OCI-LY1 (cell line): ENCODE measurements around the gene SLIT3.

Source experiments
- H2AFZ ChIP-seq: fragments of 200-600 bp; sonication (generic), shearing (Covaris generic); 2 replicates; pipeline ENCODE4 v1.6.0; 2014; ENCODE audit warnings: antibody characterized with exemption, mild to moderate bottlenecking, low read length
- H3F3A ChIP-seq: fragments of 200-600 bp; sonication (generic), shearing (Covaris generic); 2 replicates; pipeline ENCODE4 v1.6.0; 2014; ENCODE audit warnings: mild to moderate bottlenecking, antibody characterized with exemption, low read length, moderate library complexity; ENCODE audit not compliant: insufficient read depth
- H3K27ac ChIP-seq: fragments of 200-600 bp; sonication (generic); 2 replicates; pipeline ENCODE4 v1.5.1; 2014; ENCODE audit warnings: low read length, mixed run types, mild to moderate bottlenecking, low read depth; ENCODE audit not compliant: poor library complexity, severe bottlenecking
- H3K27me3 ChIP-seq: fragments of 200-600 bp; sonication (generic); 2 replicates; pipeline ENCODE4 v1.6.0; 2014; ENCODE audit warnings: antibody characterized with exemption, mild to moderate bottlenecking, low read length, moderate library complexity; ENCODE audit not compliant: insufficient read depth
- H3K36me3 ChIP-seq: fragments of 200-600 bp; sonication (generic); 2 replicates; pipeline ENCODE4 v1.6.1; 2014; ENCODE audit warnings: mild to moderate bottlenecking, antibody characterized with exemption, low read length, moderate library complexity, mixed read lengths; ENCODE audit not compliant: insufficient read depth
- H3K4me1 ChIP-seq: fragments of 200-600 bp; sonication (generic); 2 replicates; pipeline ENCODE4 v1.5.1; 2014; ENCODE audit warnings: mild to moderate bottlenecking, low read length, moderate library complexity; ENCODE audit not compliant: insufficient read depth, severe bottlenecking
- H3K4me2 ChIP-seq: fragments of 200-600 bp; sonication (generic), shearing (Covaris generic); 2 replicates; pipeline ENCODE4 v1.6.1; 2014; ENCODE audit warnings: low read length
- H3K4me3 ChIP-seq: fragments of 200-600 bp; sonication (generic); 2 replicates; pipeline ENCODE4 v1.5.1; 2014; ENCODE audit warnings: low read length, low read depth, mild to moderate bottlenecking, mixed read lengths; ENCODE audit not compliant: poor library complexity, severe bottlenecking
- H3K79me2 ChIP-seq: fragments of 200-600 bp; shearing (Covaris generic); 2 replicates; pipeline ENCODE4 v1.6.1; 2016; ENCODE audit warnings: mixed run types, low read length, mixed read lengths; ENCODE audit not compliant: insufficient read depth
- H3K9ac ChIP-seq: fragments of 200-600 bp; sonication (generic), shearing (Covaris generic); 2 replicates; pipeline ENCODE4 v1.6.1; 2014; ENCODE audit warnings: mild to moderate bottlenecking, low read length, mixed read lengths
- H3K9me2 ChIP-seq: fragments of 200-600 bp; sonication (generic), shearing (Covaris generic); 2 replicates; pipeline ENCODE4 v1.6.1; 2014; ENCODE audit warnings: low read depth, mild to moderate bottlenecking, low read length, mixed read lengths
- H3K9me3 ChIP-seq: fragments of 200-600 bp; shearing (Covaris generic); 2 replicates; pipeline ENCODE4 v1.6.1; 2014; ENCODE audit warnings: low read length, mixed read lengths
- H4K20me1 ChIP-seq: fragments of 200-600 bp; sonication (generic), shearing (Covaris generic); 2 replicates; pipeline ENCODE4 v1.6.0; 2016; ENCODE audit warnings: mild to moderate bottlenecking, low read length; ENCODE audit not compliant: insufficient read depth
- EZH2 ChIP-seq: fragments of 200-600 bp; sonication (generic), shearing (Covaris generic); IDR thresholded peaks from 2 replicates; pipeline ENCODE4 v1.8.0; 2017; ENCODE audit warnings: borderline replicate concordance, mixed run types, mild to moderate bottlenecking, antibody characterized with exemption, low read length, moderate library complexity, mixed read lengths
- TF ChIP-seq, protein P1 (sequence below): fragments of 200-600 bp; sonication (generic), shearing (Covaris generic); IDR thresholded peaks from 2 replicates; pipeline ENCODE4 v1.5.1; 2017; ENCODE audit warnings: mild to moderate bottlenecking, antibody characterized with exemption, low read length, moderate library complexity, mixed read lengths

The SLIT3 gene

GRCh38 chr5:169036079-169036805 is 264.7 kb downstream of the SLIT3 start:
- TF ChIP-seq, protein P1, sequence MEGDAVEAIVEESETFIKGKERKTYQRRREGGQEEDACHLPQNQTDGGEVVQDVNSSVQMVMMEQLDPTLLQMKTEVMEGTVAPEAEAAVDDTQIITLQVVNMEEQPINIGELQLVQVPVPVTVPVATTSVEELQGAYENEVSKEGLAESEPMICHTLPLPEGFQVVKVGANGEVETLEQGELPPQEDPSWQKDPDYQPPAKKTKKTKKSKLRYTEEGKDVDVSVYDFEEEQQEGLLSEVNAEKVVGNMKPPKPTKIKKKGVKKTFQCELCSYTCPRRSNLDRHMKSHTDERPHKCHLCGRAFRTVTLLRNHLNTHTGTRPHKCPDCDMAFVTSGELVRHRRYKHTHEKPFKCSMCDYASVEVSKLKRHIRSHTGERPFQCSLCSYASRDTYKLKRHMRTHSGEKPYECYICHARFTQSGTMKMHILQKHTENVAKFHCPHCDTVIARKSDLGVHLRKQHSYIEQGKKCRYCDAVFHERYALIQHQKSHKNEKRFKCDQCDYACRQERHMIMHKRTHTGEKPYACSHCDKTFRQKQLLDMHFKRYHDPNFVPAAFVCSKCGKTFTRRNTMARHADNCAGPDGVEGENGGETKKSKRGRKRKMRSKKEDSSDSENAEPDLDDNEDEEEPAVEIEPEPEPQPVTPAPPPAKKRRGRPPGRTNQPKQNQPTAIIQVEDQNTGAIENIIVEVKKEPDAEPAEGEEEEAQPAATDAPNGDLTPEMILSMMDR: no peak
- no peak for TF ChIP-seq EZH2
- H3K27ac ChIP-seq: no peak overlapping the region
- H3K36me3 ChIP-seq: no peaks in the 10 kb centered on the region
- H3K4me1 ChIP-seq: no peaks in the 10 kb centered on the region
- no peaks in the 10 kb centered on the region for H3K27me3 ChIP-seq
- H3K4me3 ChIP-seq: no peak overlapping the region
- H3K9me3 ChIP-seq: no peaks in the 10 kb centered on the region
- no peak overlapping the region for H2AFZ ChIP-seq
- H3K9ac ChIP-seq: no peak overlapping the region
- H3F3A ChIP-seq: no peaks in the 10 kb centered on the region
- H3K79me2 ChIP-seq: no peaks in the 10 kb centered on the region
- H3K4me2 ChIP-seq: no peak overlapping the region
- H4K20me1 ChIP-seq: no peaks in the 10 kb centered on the region
- no peaks in the 10 kb centered on the region for H3K9me2 ChIP-seq

DNA sequence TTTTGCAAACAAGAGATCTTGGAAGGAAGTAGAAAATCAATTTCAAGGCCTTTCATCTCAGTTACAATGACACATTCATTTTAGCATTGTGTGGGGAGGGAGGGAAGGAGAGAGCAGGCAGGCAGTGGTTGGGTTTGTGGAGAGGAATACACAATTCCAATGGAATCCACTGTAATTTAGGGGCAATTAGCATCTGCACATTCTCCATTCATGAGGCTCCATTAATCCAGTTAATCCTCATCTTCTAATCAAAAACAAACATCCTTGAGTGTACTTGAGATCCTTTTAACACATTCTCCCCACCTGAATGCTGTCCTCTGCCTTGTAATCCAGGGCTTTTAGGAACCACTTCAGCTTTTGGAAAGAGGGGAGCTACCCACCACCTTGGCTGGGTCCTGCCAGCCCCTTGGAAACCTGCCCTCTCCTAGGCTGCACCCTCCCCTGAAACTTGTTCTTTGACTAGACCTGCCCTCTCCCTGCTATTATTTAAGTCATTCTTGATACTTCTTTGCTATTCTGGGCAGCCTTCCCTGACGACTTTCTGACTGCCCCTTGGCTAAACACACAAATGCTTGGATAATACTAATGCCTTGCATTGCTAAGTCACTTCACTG is 271.2 kb downstream of the SLIT3 start:
- TF ChIP-seq EZH2: no peak
- TF ChIP-seq, protein P1: no peak
- H3K79me2 ChIP-seq: no peaks in the 10 kb centered on the region
- H3K9me3 ChIP-seq: no peaks in the 10 kb centered on the region
- H3K36me3 ChIP-seq: no peaks in the 10 kb centered on the region
- no peaks in the 10 kb centered on the region for H4K20me1 ChIP-seq
- H3F3A ChIP-seq: no peaks in the 10 kb centered on the region
- no peaks in the 10 kb centered on the region for H3K9me2 ChIP-seq
- no peak overlapping the region for H3K9ac ChIP-seq
- H2AFZ ChIP-seq: no peak overlapping the region
- H3K4me1 ChIP-seq: no peaks in the 10 kb centered on the region
- H3K27ac ChIP-seq: no peak overlapping the region
- H3K4me3 ChIP-seq: no peak overlapping the region
- H3K27me3 ChIP-seq: no peaks in the 10 kb centered on the region; the same call in 1 of the 2 replicates
- no peak overlapping the region for H3K4me2 ChIP-seq

DNA sequence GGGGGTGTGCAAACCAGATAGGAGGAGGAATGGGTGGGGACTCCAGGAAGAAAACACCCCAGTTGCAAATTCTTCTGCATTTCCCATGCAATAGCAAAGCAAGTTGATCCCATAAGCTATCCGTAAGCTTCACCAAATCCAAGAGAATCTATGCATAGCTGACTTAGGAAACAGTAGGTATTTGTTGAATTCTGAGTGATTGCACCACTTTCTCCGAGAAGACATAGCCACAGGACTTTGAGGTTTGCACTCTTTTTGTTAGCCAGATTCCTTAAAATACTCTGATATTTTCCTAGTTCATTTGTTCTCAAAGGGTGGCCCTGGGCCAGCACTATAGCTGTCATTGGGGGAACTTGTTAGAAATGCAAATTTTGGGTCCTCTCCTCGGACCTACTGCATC is 271.9 kb downstream of the SLIT3 start:
- H3K9ac ChIP-seq: no peak overlapping the region
- no peak overlapping the region for H3K4me3 ChIP-seq
- H3K27ac ChIP-seq: no peak overlapping the region
- H3K9me3 ChIP-seq: no peaks in the 10 kb centered on the region
- no peak overlapping the region for H3K4me2 ChIP-seq
- no peaks in the 10 kb centered on the region; the same call in 1 of the 2 replicates for H3K27me3 ChIP-seq
- no peaks in the 10 kb centered on the region for H3K9me2 ChIP-seq
- H2AFZ ChIP-seq: no peak overlapping the region
- H4K20me1 ChIP-seq: no peaks in the 10 kb centered on the region
- TF ChIP-seq EZH2: no peak
- TF ChIP-seq, protein P1: no peak
- H3F3A ChIP-seq: no peaks in the 10 kb centered on the region
- no peaks in the 10 kb centered on the region for H3K4me1 ChIP-seq
- H3K36me3 ChIP-seq: no peaks in the 10 kb centered on the region
- H3K79me2 ChIP-seq: no peaks in the 10 kb centered on the region
